DOHH2 (cell line): ENCODE results near the gene SEPHS1.
A peak's percentile ranks its signal among the peaks of the same experiment; 100 is the strongest.

Experiments used
- H3F3A ChIP-seq: fragments of 200-600 bp; sonication (generic), shearing (Covaris generic); 2 replicates; pipeline ENCODE4 v1.6.0; 2016; ENCODE audit warnings: antibody characterized with exemption, mild to moderate bottlenecking; ENCODE audit not compliant: control insufficient read depth, insufficient read depth
- H3K27ac ChIP-seq: fragments of 200-600 bp; sonication (generic); 2 replicates; pipeline ENCODE4 v1.5.1; 2014; ENCODE audit warnings: low read depth, mild to moderate bottlenecking, low read length, moderate library complexity
- H3K27me3 ChIP-seq: fragments of 200-600 bp; sonication (generic); 2 replicates; pipeline ENCODE4 v1.6.1; 2014; ENCODE audit warnings: mild to moderate bottlenecking, low read length, mixed read lengths; ENCODE audit not compliant: control insufficient read depth
- H3K36me3 ChIP-seq: fragments of 200-600 bp; sonication (generic); 2 replicates; pipeline ENCODE4 v1.6.1; 2014; ENCODE audit warnings: mild to moderate bottlenecking, low read length, moderate library complexity, mixed read lengths; ENCODE audit not compliant: control insufficient read depth
- H3K4me1 ChIP-seq: fragments of 200-600 bp; sonication (generic); 2 replicates; pipeline ENCODE4 v1.6.1; 2014; ENCODE audit warnings: mild to moderate bottlenecking, low read length, mixed read lengths; ENCODE audit not compliant: control insufficient read depth
- H3K4me2 ChIP-seq: fragments of 200-600 bp; sonication (generic); 2 replicates; pipeline ENCODE4 v1.6.0; 2014; ENCODE audit warnings: mild to moderate bottlenecking, low read length, moderate library complexity
- H3K4me3 ChIP-seq: fragments of 200-600 bp; sonication (generic); 2 replicates; pipeline ENCODE4 v1.5.1; 2014; ENCODE audit warnings: mild to moderate bottlenecking, low read length, mixed read lengths
- H3K79me2 ChIP-seq: fragments of 200-600 bp; sonication (generic); 2 replicates; pipeline ENCODE4 v1.6.1; 2014; ENCODE audit warnings: mild to moderate bottlenecking, low read length, mixed read lengths; ENCODE audit not compliant: control insufficient read depth
- H3K9me2 ChIP-seq: fragments of 200-600 bp; sonication (generic); replicated peaks from 2 replicates; pipeline ENCODE4 v1.6.1; 2014; ENCODE audit warnings: mild to moderate bottlenecking, low read length, mixed read lengths; ENCODE audit not compliant: control insufficient read depth
- H3K9me3 ChIP-seq: fragments of 200-600 bp; sonication (generic); 2 replicates; pipeline ENCODE4 v1.6.1; 2014; ENCODE audit warnings: antibody characterized with exemption, low read length, mixed read lengths; ENCODE audit not compliant: control insufficient read depth, insufficient read depth
- H4K20me1 ChIP-seq: fragments of 200-600 bp; sonication (generic); 2 replicates; pipeline ENCODE4 v1.6.0; 2014; ENCODE audit warnings: low read depth, mild to moderate bottlenecking, antibody characterized with exemption, low read length, moderate library complexity; ENCODE audit not compliant: control insufficient read depth, insufficient read depth
- EZH2phosphoT487 ChIP-seq: fragments of 200-600 bp; sonication (generic); IDR thresholded peaks from 2 replicates; pipeline ENCODE4 v1.6.1; 2017; ENCODE audit warnings: borderline replicate concordance, mild to moderate bottlenecking, antibody characterized with exemption, low read length, moderate library complexity, mixed read lengths
- TF ChIP-seq, protein P1 (sequence below): fragments of 200-600 bp; sonication (generic); IDR thresholded peaks from one replicate; pipeline ENCODE4 v1.5.1; 2014; ENCODE audit warnings: antibody characterized with exemption, mild to moderate bottlenecking, low read depth, low read length; ENCODE audit not compliant: poor library complexity, severe bottlenecking

Gene SEPHS1

GRCh38 chr10:13349463-13350274 lies 1.6 kb upstream of the SEPHS1 start:
- Histone ChIP-seq H4K20me1 (peaks cover 6% of the 10 kb centered on the region; the same call in 1 of the 2 replicates), H3K79me2 (peaks cover 26% of the 10 kb centered on the region)

GRCh38 chr10:13347500-13348156 lies 465 bp downstream of the SEPHS1 start:
- no peaks in the 10 kb centered on the region for H3F3A ChIP-seq
- no peaks in the 10 kb centered on the region for H3K9me3 ChIP-seq
- H3K79me2 ChIP-seq, result peaks cover 46% of the 10 kb centered on the region
- peak overlapping the region; percentile 52 for H3K27ac ChIP-seq
- peaks cover 32% of the 10 kb centered on the region for H3K27me3 ChIP-seq
- TF ChIP-seq EZH2phosphoT487, result no peak
- TF ChIP-seq, protein P1, sequence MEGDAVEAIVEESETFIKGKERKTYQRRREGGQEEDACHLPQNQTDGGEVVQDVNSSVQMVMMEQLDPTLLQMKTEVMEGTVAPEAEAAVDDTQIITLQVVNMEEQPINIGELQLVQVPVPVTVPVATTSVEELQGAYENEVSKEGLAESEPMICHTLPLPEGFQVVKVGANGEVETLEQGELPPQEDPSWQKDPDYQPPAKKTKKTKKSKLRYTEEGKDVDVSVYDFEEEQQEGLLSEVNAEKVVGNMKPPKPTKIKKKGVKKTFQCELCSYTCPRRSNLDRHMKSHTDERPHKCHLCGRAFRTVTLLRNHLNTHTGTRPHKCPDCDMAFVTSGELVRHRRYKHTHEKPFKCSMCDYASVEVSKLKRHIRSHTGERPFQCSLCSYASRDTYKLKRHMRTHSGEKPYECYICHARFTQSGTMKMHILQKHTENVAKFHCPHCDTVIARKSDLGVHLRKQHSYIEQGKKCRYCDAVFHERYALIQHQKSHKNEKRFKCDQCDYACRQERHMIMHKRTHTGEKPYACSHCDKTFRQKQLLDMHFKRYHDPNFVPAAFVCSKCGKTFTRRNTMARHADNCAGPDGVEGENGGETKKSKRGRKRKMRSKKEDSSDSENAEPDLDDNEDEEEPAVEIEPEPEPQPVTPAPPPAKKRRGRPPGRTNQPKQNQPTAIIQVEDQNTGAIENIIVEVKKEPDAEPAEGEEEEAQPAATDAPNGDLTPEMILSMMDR, result no peak
- peak overlapping the region; percentile 80 for H3K4me3 ChIP-seq
- H3K4me1 ChIP-seq, result peaks cover 50% of the 10 kb centered on the region
- H4K20me1 ChIP-seq, result peaks cover 6% of the 10 kb centered on the region; the same call in 1 of the 2 replicates
- peaks cover 22% of the 10 kb centered on the region for H3K36me3 ChIP-seq
- H3K9me2 ChIP-seq, result no peaks in the 10 kb centered on the region
- H3K4me2 ChIP-seq, result 0 out of 2 replicates have a peak overlapping the region, but pooled peaks have one; percentile 25

More at GRCh38 chr10:13349463-13350274, 1.6 kb upstream of the SEPHS1 start:
- H3K4me3 ChIP-seq, result peak overlapping the region; percentile 77
- peaks cover 8% of the 10 kb centered on the region for H3K36me3 ChIP-seq
- no peaks in the 10 kb centered on the region for H3K9me3 ChIP-seq
- peak overlapping the region; percentile 82 for H3K4me2 ChIP-seq
- no peak for TF ChIP-seq EZH2phosphoT487
- TF ChIP-seq, protein P1, result no peak
- no peaks in the 10 kb centered on the region for H3K9me2 ChIP-seq
- H3F3A ChIP-seq, result no peaks in the 10 kb centered on the region
- H3K4me1 ChIP-seq, result peaks cover 47% of the 10 kb centered on the region
- no peak overlapping the region for H3K27ac ChIP-seq
- peaks cover 45% of the 10 kb centered on the region for H3K27me3 ChIP-seq

- Histone ChIP-seq H4K20me1 (peaks cover 6% of the 10 kb centered on the region; the same call in 1 of the 2 replicates), H3K4me3 (peak overlapping the region; percentile 80), H3K79me2 (peaks cover 52% of the 10 kb centered on the region), H3K4me2 (peak overlapping the region; percentile 77), H3K27ac (peak overlapping the region; percentile 47), H3K9me2 (no peaks in the 10 kb centered on the region), H3K36me3 (peaks cover 26% of the 10 kb centered on the region), H3K27me3 (peaks cover 26% of the 10 kb centered on the region), H3F3A (no peaks in the 10 kb centered on the region), H3K4me1 (peaks cover 52% of the 10 kb centered on the region), H3K9me3 (no peaks in the 10 kb centered on the region)
- TF ChIP-seq, protein P1, result no peak
- TF ChIP-seq EZH2phosphoT487, result no peak
Measured at GRCh38 chr10:13347043-13347499, 1.0 kb downstream of the SEPHS1 start.
